Sigmoid colon (tissue), 7 donors: ENCODE results near the gene ROBO4. TPM values are rescaled to one million over a fixed set of nuclear protein-coding genes. Genes with fewer than 3 reads are reported as not detected.

Experiments used
- DNase-seq: peaks from one replicate; pipeline ENCODE4 v3.0.0-alpha.2; 2019
- H3K27ac ChIP-seq, 4 donors: fragments of 200-600 bp; sonication (generic); one replicate each; pipeline ENCODE4 v1.5.1; 2016 to 2019; ENCODE audit warnings: mild to moderate bottlenecking in 1 of 4
- H3K27me3 ChIP-seq, 3 donors: fragments of 200-600 bp; sonication (generic); one replicate each; pipeline ENCODE4 v1.5.1; 2019; ENCODE audit warnings: mild to moderate bottlenecking in 1 of 3
- H3K36me3 ChIP-seq, 4 donors: fragments of 200-600 bp; sonication (generic); one replicate each; pipeline ENCODE4 v1.5.1; 2016 to 2019
- H3K4me1 ChIP-seq, 4 donors: fragments of 200-600 bp; sonication (generic); one replicate each; pipeline ENCODE4 v1.5.1; 2017 to 2019
- H3K4me3 ChIP-seq, 4 donors: fragments of 200-600 bp; sonication (generic); one replicate each; pipeline ENCODE4 v1.5.1; 2017 to 2019; ENCODE audit warnings: mild to moderate bottlenecking in 2 of 4, moderate library complexity in 1 of 4
- H3K9me3 ChIP-seq, 4 donors: fragments of 200-600 bp in 3 of 4; sonication (generic) in 3 of 4; one replicate each; pipeline versions ENCODE4 v1.5.1 to v1.6.1; 2013 to 2019
- CTCF ChIP-seq, 4 experiments: fragments of 450-650 bp in 3 of 4; fragments of 200-600 bp in 1 of 4; IDR thresholded peaks; one replicate each; pipeline ENCODE4 v1.5.1; 2016 to 2019; ENCODE audit warnings: antibody characterized with exemption in 4 of 4, mild to moderate bottlenecking in 3 of 4, moderate library complexity in 2 of 4
- EP300 ChIP-seq, 4 donors: sonication (generic); formaldehyde crosslinking; IDR thresholded peaks; one replicate each; pipeline ENCODE4 v1.6.1; 2017; ENCODE audit warnings: antibody characterized with exemption in 4 of 4
- POLR2A ChIP-seq, 2 donors: fragments of 450-650 bp; IDR thresholded peaks; one replicate each; pipeline ENCODE4 v1.6.1; 2016; ENCODE audit warnings: antibody characterized with exemption in 2 of 2, mild to moderate bottlenecking in 2 of 2, moderate library complexity in 2 of 2
- POLR2AphosphoS5 ChIP-seq, 4 donors: sonication (generic); formaldehyde crosslinking; IDR thresholded peaks; one replicate each; pipeline ENCODE4 v1.6.1; 2017; ENCODE audit warnings: antibody characterized with exemption in 4 of 4
- WGBS, 2 donors: extraction: QIAGEN DNeasy Blood & Tissue Kit; methylation state at CpG; one replicate each; pipeline ENCODE4 v1.1.7; 2013; 5-methylcytosine and 5-hydroxymethylcytosine counted together
- intact Hi-C: fragments of 100-400 bp; cut with DNase I; formaldehyde crosslinking; loops from one replicate; pipeline ENCODE4 v1.15.1; 2023
- polyA plus RNA-seq, 3 donors: library from polyadenylated mRNA; stranded (reverse); fragments of 200-250 nt; gene quantifications; one replicate each; pipeline ENCODE4 v1.2.3, GENCODE V29; 2013
- total RNA-seq, 4 donors: library from RNA; depleted of rRNA; stranded (reverse); fragments of >200 nt; gene quantifications; one replicate each; pipeline ENCODE4 v1.1.0, GENCODE V29; 2016
- donor health status: healthy with polysubstance abuse.
- donor health status: Bipolar disorder and iron deficiency.
- donor health status: healthy.

ROBO4 gene
- total and polyA plus RNA-seq, 7 donors = 0.46 to 13.8 (median 8.1) TPM

GRCh38 chr11:124928942-124929665, 31.4 kb upstream of the ROBO4 start:
- H3K27ac ChIP-seq = no peak overlapping the region

GRCh38 chr11:124923296-124923695, 25.6 kb upstream of the ROBO4 start:
- intact Hi-C loops = no loop called here
- Histone ChIP-seq H3K4me1 (peaks cover 0 to 11% (median 6%) of the 10 kb centered on the region in 4 donors), H3K27ac (no peak overlapping the region), H3K27me3 (peaks cover 5 to 12% (median 6%) of the 10 kb centered on the region in 3 donors), H3K9me3 (no peaks in the 10 kb centered on the region), H3K36me3 (no peaks in the 10 kb centered on the region), H3K4me3 (no peak overlapping the region)
- TF ChIP-seq POLR2A (IDR thresholded peaks at IDR 0.05) = no peak
- no peak for TF ChIP-seq POLR2AphosphoS5 (IDR thresholded peaks at IDR 0.05)
- TF ChIP-seq CTCF (IDR thresholded peaks at IDR 0.05) = no peak
- TF ChIP-seq EP300 (IDR thresholded peaks at IDR 0.05) = no peak
- no peak for DNase-seq

More at GRCh38 chr11:124928942-124929665, 31.4 kb upstream of the ROBO4 start:
- intact Hi-C loops = no loop called here
- Histone ChIP-seq H3K4me1 (no peaks in the 10 kb centered on the region), H3K9me3 (no peaks in the 10 kb centered on the region), H3K27me3 (no peaks in the 10 kb centered on the region), H3K4me3 (no peak overlapping the region), H3K36me3 (no peaks in the 10 kb centered on the region)
- 44 to 58% methylated on average over 4 of the region's 4 CpGs for WGBS, 2 donors
- TF ChIP-seq CTCF (IDR thresholded peaks at IDR 0.05) (no peak), POLR2AphosphoS5 (IDR thresholded peaks at IDR 0.05) (no peak), POLR2A (IDR thresholded peaks at IDR 0.05) (no peak), EP300 (IDR thresholded peaks at IDR 0.05) (no peak)
- DNase-seq = no peak

GRCh38 chr11:124922831-124923230, 25.2 kb upstream of the ROBO4 start:
- no peak for DNase-seq
- H3K4me3 ChIP-seq = no peak overlapping the region
- TF ChIP-seq EP300 (IDR thresholded peaks at IDR 0.05) (no peak), CTCF (IDR thresholded peaks at IDR 0.05) (no peak), POLR2AphosphoS5 (IDR thresholded peaks at IDR 0.05) (no peak), POLR2A (IDR thresholded peaks at IDR 0.05) (no peak)
- intact Hi-C loops = no loop called here
- peaks cover 5 to 12% (median 6%) of the 10 kb centered on the region in 3 donors for H3K27me3 ChIP-seq
- H3K27ac ChIP-seq = no peak overlapping the region
- H3K9me3 ChIP-seq = no peaks in the 10 kb centered on the region
- no peaks in the 10 kb centered on the region for H3K36me3 ChIP-seq
- peaks cover 0 to 11% (median 6%) of the 10 kb centered on the region in 4 donors for H3K4me1 ChIP-seq
- 83 to 86% methylated on average over 4 of the region's 4 CpGs for WGBS, 2 donors

GRCh38 chr11:124920870-124921609, 23.4 kb upstream of the ROBO4 start:
- Histone ChIP-seq H3K27me3 (peaks cover 5 to 12% (median 6%) of the 10 kb centered on the region in 3 donors), H3K4me3 (peak overlapping the region; percentile 15 to 52 (median 45)), H3K4me1 (peaks cover 0 to 11% (median 6%) of the 10 kb centered on the region in 4 donors), H3K9me3 (no peaks in the 10 kb centered on the region), H3K27ac (peak overlapping the region in 3 of 4 donors; percentile 28 to 45 (median 33)), H3K36me3 (no peaks in the 10 kb centered on the region)
- 8 to 32% methylated on average over 82 of the region's 82 CpGs for WGBS, 2 donors
- intact Hi-C loops = no loop called here
- peak; percentile 81 for DNase-seq
- no peak for TF ChIP-seq POLR2A (IDR thresholded peaks at IDR 0.05)

GRCh38 chr11:124920356-124920755, 22.7 kb upstream of the ROBO4 start:
- Histone ChIP-seq H3K27me3 (peaks cover 5 to 12% (median 6%) of the 10 kb centered on the region in 3 donors), H3K27ac (no peak overlapping the region), H3K4me1 (peaks cover 0 to 11% (median 6%) of the 10 kb centered on the region in 4 donors), H3K9me3 (no peaks in the 10 kb centered on the region), H3K36me3 (no peaks in the 10 kb centered on the region), H3K4me3 (peak overlapping the region in 2 of 4 donors; percentile 46 to 52)
- intact Hi-C loops = no loop called here
- WGBS, 2 donors = 91 to 95% methylated on average over 5 of the region's 5 CpGs
- DNase-seq = no peak
- TF ChIP-seq POLR2A (IDR thresholded peaks at IDR 0.05) (no peak), CTCF (IDR thresholded peaks at IDR 0.05) (no peak), POLR2AphosphoS5 (IDR thresholded peaks at IDR 0.05) (no peak)
